ENCODE measurements around the gene ZNF219.

The ZNF219 gene

GRCh38 chr14:21050597-21050996 is 47.9 kb downstream of the ZNF219 start:
- Histone ChIP-seq H3K27me3 (ENCODE audit: insufficient read depth, insufficient read length) (no peaks in the 10 kb centered on the region), H3K4me3 (ENCODE audit: insufficient read length, low read depth) (no peak overlapping the region), H3K36me3 (ENCODE audit: insufficient read depth, insufficient read length, low read length) (no peaks in the 10 kb centered on the region), H3K9ac (ENCODE audit: insufficient read length, low read depth) (no peak overlapping the region), H3K4me1 (ENCODE audit: insufficient read depth, insufficient read length) (no peaks in the 10 kb centered on the region), H3K9me3 (ENCODE audit: insufficient read depth, low read length) (no peaks in the 10 kb centered on the region)
- DNase-seq (ENCODE audit: low read depth, low spot score) = no peak
- TF ChIP-seq SUZ12 (IDR thresholded peaks at IDR 0.05; ENCODE audit: extremely low read depth, insufficient read depth, insufficient read length) (no peak), YY1 (IDR thresholded peaks at IDR 0.05; ENCODE audit: insufficient read depth, insufficient read length) (no peak), ZNF274 (IDR thresholded peaks at IDR 0.05; ENCODE audit: low read depth, low read length) (no peak)

DNA sequence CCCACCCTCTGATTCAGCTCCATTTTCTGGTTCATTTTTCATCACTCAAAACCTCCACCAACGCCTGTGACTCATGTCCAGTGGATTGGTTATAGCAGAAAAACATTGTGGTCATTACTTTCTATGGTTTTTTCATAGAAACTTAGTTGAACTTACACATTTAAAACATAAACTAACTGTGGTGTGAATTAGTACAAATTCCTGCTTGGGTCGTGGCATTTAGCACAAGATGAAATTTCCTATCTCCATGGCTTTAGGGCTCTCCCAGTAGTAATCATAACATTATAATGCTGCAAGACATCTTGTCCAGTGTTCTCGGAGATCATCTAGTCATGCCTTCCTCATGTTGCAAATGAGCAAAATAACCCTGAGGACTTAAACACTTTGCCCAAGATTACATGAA is 49.2 kb downstream of the ZNF219 start:
- Histone ChIP-seq H3K9me3 (ENCODE audit: insufficient read depth, low read length) (no peaks in the 10 kb centered on the region), H3K4me1 (ENCODE audit: insufficient read depth, insufficient read length) (peaks cover 3% of the 10 kb centered on the region), H3K4me3 (ENCODE audit: insufficient read length, low read depth) (no peak overlapping the region), H3K9ac (ENCODE audit: insufficient read length, low read depth) (no peak overlapping the region), H3K27me3 (ENCODE audit: insufficient read depth, insufficient read length) (no peaks in the 10 kb centered on the region), H3K36me3 (ENCODE audit: insufficient read depth, insufficient read length, low read length) (no peaks in the 10 kb centered on the region)
- no peak for DNase-seq (ENCODE audit: low read depth, low spot score)
- TF ChIP-seq YY1 (IDR thresholded peaks at IDR 0.05; ENCODE audit: insufficient read depth, insufficient read length) (no peak), SUZ12 (IDR thresholded peaks at IDR 0.05; ENCODE audit: extremely low read depth, insufficient read depth, insufficient read length) (no peak), ZNF274 (IDR thresholded peaks at IDR 0.05; ENCODE audit: low read depth, low read length) (no peak)

DNA sequence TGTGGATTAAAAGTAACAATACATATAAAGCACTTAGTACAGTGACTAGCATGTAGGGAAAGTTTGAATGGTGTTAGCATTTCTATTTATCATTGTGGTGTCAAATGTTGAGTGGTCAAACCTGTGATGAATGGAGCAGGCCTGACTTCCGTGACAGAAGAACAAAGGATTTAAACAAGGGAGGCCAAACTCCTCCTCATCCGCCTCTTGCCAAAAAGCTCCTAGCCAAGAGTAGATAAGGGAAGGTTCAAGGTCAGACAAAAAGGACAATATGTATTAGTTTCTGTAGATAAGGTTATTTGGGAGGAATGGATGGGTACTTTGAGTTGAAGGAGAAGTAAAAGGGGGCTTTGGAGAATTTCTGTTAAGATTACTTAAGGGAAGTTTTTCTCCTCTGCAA is 49.8 kb downstream of the ZNF219 start:
- H3K4me1 ChIP-seq (ENCODE audit: insufficient read depth, insufficient read length) = peaks cover 3% of the 10 kb centered on the region
- no peak for DNase-seq (ENCODE audit: low read depth, low spot score)
- no peak overlapping the region for H3K4me3 ChIP-seq (ENCODE audit: insufficient read length, low read depth)
- TF ChIP-seq YY1 (IDR thresholded peaks at IDR 0.05; ENCODE audit: insufficient read depth, insufficient read length) = no peak
- TF ChIP-seq SUZ12 (IDR thresholded peaks at IDR 0.05; ENCODE audit: extremely low read depth, insufficient read depth, insufficient read length) = no peak
- TF ChIP-seq ZNF274 (IDR thresholded peaks at IDR 0.05; ENCODE audit: low read depth, low read length) = no peak
- H3K9ac ChIP-seq (ENCODE audit: insufficient read length, low read depth) = no peak overlapping the region
- no peaks in the 10 kb centered on the region for H3K36me3 ChIP-seq (ENCODE audit: insufficient read depth, insufficient read length, low read length)
- no peaks in the 10 kb centered on the region for H3K9me3 ChIP-seq (ENCODE audit: insufficient read depth, low read length)
- no peaks in the 10 kb centered on the region for H3K27me3 ChIP-seq (ENCODE audit: insufficient read depth, insufficient read length)

DNA sequence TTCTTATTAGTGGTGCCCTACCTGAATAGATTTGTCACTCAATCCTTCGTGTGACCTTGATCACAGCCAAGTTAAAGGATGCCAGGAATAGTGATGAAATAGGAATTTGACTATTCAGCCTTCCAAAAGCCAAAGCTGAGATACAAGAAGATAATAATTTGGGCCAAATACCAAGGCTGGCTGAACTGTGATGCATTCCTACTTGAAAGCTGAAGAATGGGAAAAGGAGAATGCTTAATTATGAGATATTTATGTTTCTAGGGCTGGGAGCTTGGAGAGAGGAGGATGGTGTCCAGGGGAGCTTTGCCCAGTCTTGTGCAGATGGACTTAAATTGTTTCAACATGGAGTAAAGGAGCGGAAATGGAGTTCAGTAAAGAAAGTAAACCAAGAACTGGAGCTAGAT is 51.1 kb downstream of the ZNF219 start:
- TF ChIP-seq SUZ12 (IDR thresholded peaks at IDR 0.05; ENCODE audit: extremely low read depth, insufficient read depth, insufficient read length) (no peak), ZNF274 (IDR thresholded peaks at IDR 0.05; ENCODE audit: low read depth, low read length) (no peak), YY1 (IDR thresholded peaks at IDR 0.05; ENCODE audit: insufficient read depth, insufficient read length) (no peak)
- Histone ChIP-seq H3K4me1 (ENCODE audit: insufficient read depth, insufficient read length) (peaks cover 3% of the 10 kb centered on the region), H3K4me3 (ENCODE audit: insufficient read length, low read depth) (no peak overlapping the region), H3K27me3 (ENCODE audit: insufficient read depth, insufficient read length) (no peaks in the 10 kb centered on the region), H3K9ac (ENCODE audit: insufficient read length, low read depth) (no peak overlapping the region), H3K9me3 (ENCODE audit: insufficient read depth, low read length) (no peaks in the 10 kb centered on the region), H3K36me3 (ENCODE audit: insufficient read depth, insufficient read length, low read length) (no peaks in the 10 kb centered on the region)
- no peak for DNase-seq (ENCODE audit: low read depth, low spot score)

GRCh38 chr14:21043974-21044618 is 54.4 kb downstream of the ZNF219 start:
- no peaks in the 10 kb centered on the region for H3K36me3 ChIP-seq (ENCODE audit: insufficient read depth, insufficient read length, low read length)
- no peak overlapping the region for H3K9ac ChIP-seq (ENCODE audit: insufficient read length, low read depth)
- DNase-seq (ENCODE audit: low read depth, low spot score) = no peak
- no peaks in the 10 kb centered on the region for H3K27me3 ChIP-seq (ENCODE audit: insufficient read depth, insufficient read length)
- TF ChIP-seq ZNF274 (IDR thresholded peaks at IDR 0.05; ENCODE audit: low read depth, low read length) (no peak), YY1 (IDR thresholded peaks at IDR 0.05; ENCODE audit: insufficient read depth, insufficient read length) (no peak), SUZ12 (IDR thresholded peaks at IDR 0.05; ENCODE audit: extremely low read depth, insufficient read depth, insufficient read length) (no peak)
- no peak overlapping the region for H3K4me3 ChIP-seq (ENCODE audit: insufficient read length, low read depth)
- peaks cover 3% of the 10 kb centered on the region for H3K4me1 ChIP-seq (ENCODE audit: insufficient read depth, insufficient read length)
- H3K9me3 ChIP-seq (ENCODE audit: insufficient read depth, low read length) = no peaks in the 10 kb centered on the region

- no peak for TF ChIP-seq ZNF274 (IDR thresholded peaks at IDR 0.05; ENCODE audit: low read depth, low read length)
- no peak overlapping the region for H3K4me3 ChIP-seq (ENCODE audit: insufficient read length, low read depth)
- no peak overlapping the region for H3K9ac ChIP-seq (ENCODE audit: insufficient read length, low read depth)
- H3K9me3 ChIP-seq (ENCODE audit: insufficient read depth, low read length) = no peaks in the 10 kb centered on the region
- peaks cover 3% of the 10 kb centered on the region for H3K4me1 ChIP-seq (ENCODE audit: insufficient read depth, insufficient read length)
- no peaks in the 10 kb centered on the region for H3K36me3 ChIP-seq (ENCODE audit: insufficient read depth, insufficient read length, low read length)
- DNase-seq (ENCODE audit: low read depth, low spot score) = no peak
- H3K27me3 ChIP-seq (ENCODE audit: insufficient read depth, insufficient read length) = no peaks in the 10 kb centered on the region
Observed at GRCh38 chr14:21043387-21043973, 55.0 kb downstream of the ZNF219 start.

DNA sequence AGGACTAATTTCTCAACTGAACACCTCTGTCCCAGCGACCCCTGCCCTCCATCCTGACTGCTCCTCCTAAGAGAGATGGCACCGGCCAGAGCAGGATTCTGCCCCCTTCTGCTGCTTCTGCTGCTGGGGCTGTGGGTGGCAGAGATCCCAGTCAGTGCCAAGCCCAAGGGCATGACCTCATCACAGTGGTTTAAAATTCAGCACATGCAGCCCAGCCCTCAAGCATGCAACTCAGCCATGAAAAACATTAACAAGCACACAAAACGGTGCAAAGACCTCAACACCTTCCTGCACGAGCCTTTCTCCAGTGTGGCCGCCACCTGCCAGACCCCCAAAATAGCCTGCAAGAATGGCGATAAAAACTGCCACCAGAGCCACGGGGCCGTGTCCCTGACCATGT is 55.5 kb downstream of the ZNF219 start:
- TF ChIP-seq ZNF274 (IDR thresholded peaks at IDR 0.05; ENCODE audit: low read depth, low read length) (no peak), SUZ12 (IDR thresholded peaks at IDR 0.05; ENCODE audit: extremely low read depth, insufficient read depth, insufficient read length) (no peak), YY1 (IDR thresholded peaks at IDR 0.05; ENCODE audit: insufficient read depth, insufficient read length) (no peak)
- H3K4me1 ChIP-seq (ENCODE audit: insufficient read depth, insufficient read length) = peaks cover 3% of the 10 kb centered on the region
- H3K9me3 ChIP-seq (ENCODE audit: insufficient read depth, low read length) = no peaks in the 10 kb centered on the region
- DNase-seq (ENCODE audit: low read depth, low spot score) = no peak
- H3K36me3 ChIP-seq (ENCODE audit: insufficient read depth, insufficient read length, low read length) = no peaks in the 10 kb centered on the region
- no peaks in the 10 kb centered on the region for H3K27me3 ChIP-seq (ENCODE audit: insufficient read depth, insufficient read length)
- no peak overlapping the region for H3K4me3 ChIP-seq (ENCODE audit: insufficient read length, low read depth)
- H3K9ac ChIP-seq (ENCODE audit: insufficient read length, low read depth) = no peak overlapping the region

Data from NT2/D1 (cell line).